ENCODE results near the gene FAM3B.

Gene FAM3B

GRCh38 chr21:41374177-41374712 is 57.6 kb downstream of the FAM3B start:
- no peak overlapping the region for H3K4me3 ChIP-seq (replicated peaks in 1 of 2; ENCODE audit: low read depth in 2 of 2, low read length in 2 of 2)
- no peak for DNase-seq (ENCODE audit: low read depth in 2 of 2)
- no peak for TF ChIP-seq CTCF (IDR thresholded peaks at IDR 0.05; ENCODE audit: low read depth, low read length)

- H3K4me3 ChIP-seq (replicated peaks in 1 of 2; ENCODE audit: low read depth in 2 of 2, low read length in 2 of 2): no peak overlapping the region
- no peak for DNase-seq (ENCODE audit: low read depth in 2 of 2)
- TF ChIP-seq CTCF (IDR thresholded peaks at IDR 0.05; ENCODE audit: low read depth, low read length): no peak
Measured at GRCh38 chr21:41374867-41375533, 58.4 kb downstream of the FAM3B start.

DNA sequence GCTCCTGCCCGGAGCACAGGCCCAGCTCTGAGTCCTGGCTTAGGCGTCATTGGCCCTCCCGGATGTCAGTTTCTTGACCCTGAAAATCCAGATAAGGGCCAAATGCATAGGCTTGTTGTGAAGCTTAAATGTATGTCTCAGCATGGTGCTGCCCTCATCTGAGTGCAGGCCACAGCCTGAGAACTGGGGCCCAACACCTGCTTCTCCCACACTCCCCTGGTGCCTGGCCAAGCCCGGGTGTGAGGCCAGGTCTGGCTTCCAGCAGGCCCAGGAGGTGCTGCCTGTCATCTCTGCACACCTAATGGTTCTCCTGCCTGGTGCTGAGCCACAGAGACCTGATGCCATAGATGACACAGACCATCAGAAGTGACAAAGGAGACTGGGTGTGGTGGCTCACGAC is 59.3 kb downstream of the FAM3B start:
- DNase-seq (ENCODE audit: low read depth in 2 of 2): no peak
- no peak overlapping the region for H3K4me3 ChIP-seq (replicated peaks in 1 of 2; ENCODE audit: low read depth in 2 of 2, low read length in 2 of 2)
- no peak for TF ChIP-seq CTCF (IDR thresholded peaks at IDR 0.05; ENCODE audit: low read depth, low read length)

GRCh38 chr21:41377715-41378114 is 61.1 kb downstream of the FAM3B start:
- no peak for DNase-seq (ENCODE audit: low read depth in 2 of 2)
- TF ChIP-seq CTCF (IDR thresholded peaks at IDR 0.05; ENCODE audit: low read depth, low read length): no peak
- H3K4me3 ChIP-seq (replicated peaks in 1 of 2; ENCODE audit: low read depth in 2 of 2, low read length in 2 of 2): no peak overlapping the region

DNA sequence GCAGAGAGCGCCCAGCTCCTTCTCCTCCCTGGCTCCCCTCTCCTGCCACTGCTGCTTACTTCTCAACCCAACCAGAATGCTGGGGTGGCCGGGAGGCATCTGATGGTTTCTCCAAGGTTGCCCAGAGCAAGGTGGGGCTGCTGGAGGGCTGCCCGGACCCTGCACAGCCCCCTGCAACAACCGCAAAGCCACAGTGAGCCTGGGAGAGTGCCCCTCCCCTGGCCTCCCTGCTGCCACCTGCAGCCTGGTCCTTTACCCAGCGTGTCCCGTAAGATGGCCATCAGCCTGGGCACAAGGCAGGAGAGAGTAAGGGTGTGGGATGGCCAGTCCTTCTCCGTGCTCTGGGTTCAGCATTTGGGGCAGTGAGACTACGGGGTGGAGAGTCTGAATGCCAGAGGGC is 62.2 kb downstream of the FAM3B start:
- no peak for DNase-seq (ENCODE audit: low read depth in 2 of 2)
- TF ChIP-seq CTCF (IDR thresholded peaks at IDR 0.05; ENCODE audit: low read depth, low read length): no peak
- H3K4me3 ChIP-seq (replicated peaks in 1 of 2; ENCODE audit: low read depth in 2 of 2, low read length in 2 of 2): no peak overlapping the region

- no peak overlapping the region for H3K4me3 ChIP-seq (replicated peaks in 1 of 2; ENCODE audit: low read depth in 2 of 2, low read length in 2 of 2)
- TF ChIP-seq CTCF (IDR thresholded peaks at IDR 0.05; ENCODE audit: low read depth, low read length): no peak
- DNase-seq (ENCODE audit: low read depth in 2 of 2): no peak
Measured at GRCh38 chr21:41379901-41380300, 63.3 kb downstream of the FAM3B start.

- no peak for TF ChIP-seq CTCF (IDR thresholded peaks at IDR 0.05; ENCODE audit: low read depth, low read length)
- no peak for DNase-seq (ENCODE audit: low read depth in 2 of 2)
- H3K4me3 ChIP-seq (replicated peaks in 1 of 2; ENCODE audit: low read depth in 2 of 2, low read length in 2 of 2): no peak overlapping the region
Measured at GRCh38 chr21:41381731-41382130, 65.1 kb downstream of the FAM3B start.

Data from cardiac fibroblast (primary cell).